ENCODE data around the gene FLNB.
"Not testable (repeated sequence)": the region's sequence is repeated elsewhere in the genome, so short reads cannot be mapped to it uniquely, and the experiment has no call there.

The FLNB gene

GRCh38 chr3:58183221-58183620 lies 175.0 kb downstream of the FLNB start:
- no peak for DNase-seq (ENCODE audit: low spot score)

- no peak for DNase-seq (ENCODE audit: low spot score)
These were observed 175.7 kb downstream of the FLNB start for GRCh38 chr3:58183891-58184290.

- no peak for DNase-seq (ENCODE audit: low spot score)
These were observed 176.2 kb downstream of the FLNB start for GRCh38 chr3:58184309-58184981.

- DNase-seq (ENCODE audit: low spot score) = no peak
These were observed 176.7 kb downstream of the FLNB start for GRCh38 chr3:58184982-58185360.

- no peak for DNase-seq (ENCODE audit: low spot score)
These were observed 179.9 kb downstream of the FLNB start for GRCh38 chr3:58188173-58188564.

- no peak for DNase-seq (ENCODE audit: low spot score)
These were observed 180.8 kb downstream of the FLNB start for GRCh38 chr3:58188921-58189451.

GRCh38 chr3:58189691-58190090 lies 181.5 kb downstream of the FLNB start:
- DNase-seq (ENCODE audit: low spot score) = no peak

- DNase-seq (ENCODE audit: low spot score) = no peak
These were observed 182.1 kb downstream of the FLNB start for GRCh38 chr3:58190291-58190690.

- DNase-seq (ENCODE audit: low spot score) = no peak
These were observed 182.7 kb downstream of the FLNB start for GRCh38 chr3:58190882-58191281.

GRCh38 chr3:58191361-58191991 lies 183.3 kb downstream of the FLNB start:
- DNase-seq (ENCODE audit: low spot score) = no peak

GRCh38 chr3:58192069-58192468 lies 183.8 kb downstream of the FLNB start:
- no peak for DNase-seq (ENCODE audit: low spot score)

- DNase-seq (ENCODE audit: low spot score) = no peak
These were observed 185.6 kb downstream of the FLNB start for GRCh38 chr3:58193682-58194407.

GRCh38 chr3:58197588-58197987 lies 189.4 kb downstream of the FLNB start:
- no peak for DNase-seq (ENCODE audit: low spot score)

- DNase-seq (ENCODE audit: low spot score) = no peak
These were observed 190.1 kb downstream of the FLNB start for GRCh38 chr3:58198362-58198761.

- no peak for DNase-seq (ENCODE audit: low spot score)
These were observed 190.6 kb downstream of the FLNB start for GRCh38 chr3:58198804-58199203.

- no peak for DNase-seq (ENCODE audit: low spot score)
These were observed 192.0 kb downstream of the FLNB start for GRCh38 chr3:58200121-58200709.

- no peak for DNase-seq (ENCODE audit: low spot score)
These were observed 192.7 kb downstream of the FLNB start for GRCh38 chr3:58200846-58201355.

GRCh38 chr3:58201451-58201850 lies 193.2 kb downstream of the FLNB start:
- DNase-seq (ENCODE audit: low spot score) = not testable (repeated sequence)

GRCh38 chr3:58202917-58203360 lies 194.7 kb downstream of the FLNB start:
- DNase-seq (ENCODE audit: low spot score) = no peak

- no peak for DNase-seq (ENCODE audit: low spot score)
These were observed 195.3 kb downstream of the FLNB start for GRCh38 chr3:58203541-58203940.

GRCh38 chr3:58204720-58205119 lies 196.5 kb downstream of the FLNB start:
- no peak for DNase-seq (ENCODE audit: low spot score)

GRCh38 chr3:58205981-58206380 lies 197.8 kb downstream of the FLNB start:
- no peak for DNase-seq (ENCODE audit: low spot score)
